Central memory CD4-positive, alpha-beta T cell (primary cell): Measurements from ENCODE around the gene ARL4C.
"Not testable (repeated sequence)": the region's sequence is repeated elsewhere in the genome, so short reads cannot be mapped to it uniquely, and the experiment has no call there.

Experiments used
- DNase-seq: peaks from one replicate; pipeline ENCODE4 v3.0.0; 2022

The ARL4C gene

DNA sequence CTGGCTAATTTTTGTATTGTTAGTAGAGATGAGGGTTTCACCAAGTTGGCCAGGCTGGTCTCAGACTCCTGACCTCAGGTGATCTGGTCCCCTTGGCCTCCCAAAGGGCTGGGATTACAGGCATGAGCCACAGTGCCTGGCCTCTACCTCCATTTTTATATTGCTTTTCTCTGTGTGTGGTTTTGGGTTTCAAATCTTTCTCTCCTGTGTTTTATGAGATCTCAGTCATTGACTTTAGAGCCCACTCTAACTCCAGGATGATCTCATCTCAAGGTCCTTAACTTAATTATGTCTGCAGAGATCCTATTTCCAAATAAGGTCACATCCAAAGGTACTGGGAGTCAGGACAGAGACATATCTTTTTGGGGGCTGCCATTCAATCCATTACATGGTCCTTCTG lies 24.7 kb downstream of the ARL4C start:
- DNase-seq: no peak

DNA sequence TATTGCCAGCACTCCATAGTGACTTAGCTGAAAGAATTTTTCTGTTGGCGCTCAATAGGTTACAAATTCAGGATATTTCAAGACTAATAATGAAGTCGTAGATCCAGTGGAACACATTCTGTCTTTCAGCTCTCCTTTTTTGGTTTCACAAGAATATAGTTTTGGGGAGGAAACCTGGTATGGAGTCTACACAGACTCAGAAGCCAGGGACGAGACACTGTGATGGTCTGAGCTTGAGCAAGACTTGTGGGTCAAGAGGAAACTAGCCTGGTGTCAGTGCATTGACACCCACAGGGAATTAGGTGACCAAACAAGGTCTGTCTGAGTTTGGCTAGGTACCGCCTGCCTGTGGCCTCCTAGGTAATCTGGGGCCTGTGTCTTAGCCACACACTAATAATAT lies 26.9 kb downstream of the ARL4C start:
- no peak for DNase-seq

DNA sequence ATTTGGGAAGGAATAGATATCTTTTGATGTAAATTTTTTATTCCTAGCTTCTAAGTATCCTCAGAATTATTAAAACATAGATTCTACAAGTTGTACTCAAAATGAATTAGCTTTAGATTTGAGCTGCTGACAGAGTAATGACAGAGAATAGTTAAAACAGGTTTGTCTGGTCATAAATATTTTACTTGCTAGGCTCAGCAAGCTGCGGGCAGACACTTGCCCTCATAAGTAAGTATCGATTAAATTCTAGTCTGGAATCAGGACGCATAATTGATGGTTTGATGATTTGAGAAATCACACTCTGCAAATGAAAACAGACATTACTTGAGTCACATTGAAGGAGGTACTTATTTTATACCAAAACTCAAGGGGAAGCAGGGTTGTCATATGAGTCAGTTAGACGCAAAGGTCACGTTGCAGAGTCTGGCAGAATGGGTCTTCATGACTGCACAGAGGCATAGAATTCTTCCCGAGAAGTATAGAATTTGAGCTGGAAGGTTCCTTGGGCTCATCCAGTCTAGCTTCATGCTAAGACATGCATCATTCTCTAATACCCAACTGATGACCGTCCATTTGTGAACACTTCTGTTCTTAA lies 27.5 kb downstream of the ARL4C start:
- no peak for DNase-seq

DNA sequence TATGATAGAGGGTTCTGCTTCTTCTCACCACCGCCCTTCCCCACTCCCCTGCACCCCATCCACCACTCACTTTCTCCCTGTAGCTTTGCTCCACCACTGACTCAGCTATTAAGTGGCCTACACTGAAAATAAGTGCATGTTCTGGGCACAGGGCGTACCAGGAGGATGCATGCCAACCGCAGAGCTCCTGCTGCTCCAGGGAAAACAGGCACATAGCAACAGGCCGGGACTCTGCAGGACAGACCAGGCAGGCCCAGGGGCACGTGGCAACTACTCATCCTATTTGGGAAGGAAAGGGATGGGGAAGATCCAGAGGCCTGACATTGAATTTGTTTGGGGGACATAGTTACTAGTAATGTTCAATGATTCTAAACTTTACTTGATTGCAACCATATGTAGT lies 28.4 kb downstream of the ARL4C start:
- DNase-seq: no peak

DNA sequence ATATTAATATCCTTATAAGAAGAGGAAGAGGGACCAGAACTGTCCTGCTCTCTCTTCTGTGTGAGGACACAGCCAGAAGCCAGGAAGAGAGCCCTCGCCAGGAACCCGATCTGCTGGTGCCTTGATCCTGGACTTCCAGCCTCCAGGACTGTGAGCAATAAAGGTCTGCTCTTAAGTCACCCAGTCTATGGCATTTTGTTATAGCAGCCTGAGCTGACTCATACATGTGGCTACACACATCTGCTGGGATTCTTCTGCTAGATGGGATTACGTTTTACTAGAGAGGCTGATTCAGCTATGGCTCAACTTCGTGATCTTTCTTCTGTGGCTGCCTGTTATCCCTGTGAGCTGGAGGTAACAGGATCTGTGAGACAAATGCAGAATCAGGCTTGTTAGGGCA lies 29.6 kb downstream of the ARL4C start:
- DNase-seq: no peak

DNA sequence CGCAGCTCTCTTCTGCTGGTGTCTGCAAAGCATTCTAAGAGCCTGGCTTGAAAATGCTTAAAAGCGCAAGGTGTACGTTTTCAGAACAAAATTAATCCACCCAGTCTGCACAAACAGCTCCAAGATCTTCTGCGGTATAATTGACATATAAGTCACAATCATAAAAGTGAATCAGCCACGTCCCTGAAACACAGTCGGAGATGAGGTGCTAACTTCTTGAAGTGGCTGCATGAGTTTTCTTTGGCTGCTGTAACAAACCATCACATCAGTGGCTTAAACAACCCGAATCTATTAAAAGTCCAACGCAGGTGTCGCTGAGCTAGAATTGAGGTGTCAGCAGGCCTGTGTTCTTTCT lies 32.6 kb downstream of the ARL4C start:
- no peak for DNase-seq

DNA sequence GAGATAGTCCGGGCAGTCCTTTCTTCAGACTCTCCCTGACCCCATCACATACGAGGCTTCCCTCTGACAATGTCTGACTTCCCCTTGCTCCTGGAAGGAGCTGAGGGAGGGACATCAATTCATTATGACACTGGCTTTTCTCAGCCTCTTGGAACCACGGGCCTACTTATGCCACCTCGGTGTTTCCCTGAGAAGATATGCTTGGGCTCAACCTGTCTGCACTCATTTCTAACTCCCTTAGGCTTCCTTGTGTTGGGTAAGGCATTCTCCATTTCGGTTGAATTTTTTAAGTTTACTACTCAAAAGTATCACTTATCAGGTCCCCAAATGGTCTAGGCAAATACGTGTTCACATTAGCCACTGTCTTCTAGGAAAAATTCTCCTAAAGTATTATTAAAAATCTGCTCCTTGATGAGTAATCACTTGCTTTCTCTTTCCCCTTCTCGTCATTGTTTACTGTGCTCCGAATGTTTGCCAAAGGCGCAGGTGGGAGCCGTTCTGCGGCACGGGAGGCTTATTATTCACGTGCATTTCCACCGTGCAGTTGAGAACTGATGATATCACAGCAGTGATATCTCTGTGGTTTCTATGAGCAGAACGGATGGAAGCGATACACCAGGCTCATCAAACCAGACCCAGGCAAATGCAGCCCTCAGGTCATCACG lies 33.1 kb downstream of the ARL4C start:
- peak; percentile 89 for DNase-seq

DNA sequence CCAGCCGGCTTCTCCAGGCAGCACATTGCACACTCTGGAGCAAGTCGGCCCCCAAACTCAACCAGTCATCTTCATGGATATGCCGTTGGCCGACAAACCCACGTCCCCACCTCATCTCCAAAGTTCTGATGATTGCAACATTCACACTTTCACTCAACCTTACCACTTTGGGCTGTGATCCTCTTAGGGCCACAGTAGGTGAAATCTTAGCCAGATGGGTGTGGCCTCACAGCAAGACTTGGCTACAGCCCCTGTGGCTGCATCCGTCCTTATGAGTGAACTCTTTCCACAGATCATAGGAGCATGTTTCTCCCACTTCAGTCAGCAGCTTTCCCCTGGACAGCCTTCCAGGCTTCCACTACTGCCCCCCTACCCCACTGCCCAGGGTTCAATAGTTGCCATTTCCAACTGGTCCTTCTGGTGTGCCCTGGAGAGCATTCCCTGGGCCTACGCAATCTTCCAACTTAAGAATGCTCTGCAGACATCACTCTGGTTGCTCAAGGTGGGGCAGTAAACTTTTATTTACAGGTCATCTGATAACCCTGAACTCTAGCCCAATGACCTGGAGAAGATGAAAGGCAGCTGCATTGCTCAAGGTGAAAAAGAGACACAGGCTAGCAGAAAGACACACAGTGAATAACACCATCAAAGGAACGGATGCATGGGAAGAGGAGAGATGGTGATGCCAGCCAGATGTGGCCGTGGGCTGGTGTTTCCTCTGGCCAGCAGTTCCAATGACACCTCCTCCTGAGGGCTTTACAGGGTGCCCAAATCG lies 34.5 kb downstream of the ARL4C start:
- no peak for DNase-seq

DNA sequence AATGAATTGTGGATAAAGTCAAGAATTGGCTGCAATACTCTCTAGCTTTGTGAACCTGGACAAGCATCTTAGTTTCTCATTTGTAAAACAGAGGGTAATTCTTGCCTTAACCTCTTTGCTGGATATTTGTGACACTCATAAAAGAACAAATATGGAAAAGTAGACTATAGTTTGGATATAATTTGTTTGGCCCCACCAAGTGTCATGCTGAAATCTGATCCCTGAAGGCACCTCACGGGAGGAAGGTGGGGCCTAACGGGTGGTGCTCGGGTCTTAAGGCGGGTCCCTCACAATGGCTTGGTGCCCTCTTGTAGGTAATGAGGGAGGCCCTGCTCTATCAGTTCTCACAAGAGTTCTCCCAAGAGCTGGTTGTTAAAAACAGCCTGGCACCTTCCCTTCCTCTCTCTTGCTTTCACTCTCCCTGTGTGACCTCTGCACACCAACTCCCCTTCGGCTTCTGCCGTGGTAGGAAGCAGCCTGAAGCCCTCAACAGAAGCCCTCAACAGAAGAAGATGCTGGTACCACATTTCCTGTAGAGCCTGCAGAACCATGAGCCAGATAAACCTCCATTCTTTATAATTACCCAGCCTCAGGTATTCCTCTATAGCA lies 37.4 kb downstream of the ARL4C start:
- DNase-seq: no peak

DNA sequence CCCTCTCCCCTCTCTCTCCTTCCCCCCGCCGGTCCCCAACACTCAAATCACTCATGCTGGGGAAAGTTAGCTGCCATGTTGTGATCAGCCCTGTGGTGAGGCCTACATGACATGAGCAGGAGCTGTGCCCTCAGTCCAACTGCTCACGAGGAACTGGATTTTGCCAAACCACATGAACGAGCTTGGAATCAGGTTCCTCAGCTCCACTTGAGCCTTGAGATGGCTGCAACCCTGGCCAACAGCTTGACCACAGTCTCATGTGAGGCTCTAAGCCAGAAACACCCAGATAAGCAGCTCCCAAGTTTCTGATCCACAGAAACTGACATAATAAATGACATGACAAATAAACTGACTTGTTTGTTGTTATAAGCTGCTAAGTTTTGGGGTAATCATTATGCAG lies 38.4 kb downstream of the ARL4C start:
- DNase-seq: no peak

DNA sequence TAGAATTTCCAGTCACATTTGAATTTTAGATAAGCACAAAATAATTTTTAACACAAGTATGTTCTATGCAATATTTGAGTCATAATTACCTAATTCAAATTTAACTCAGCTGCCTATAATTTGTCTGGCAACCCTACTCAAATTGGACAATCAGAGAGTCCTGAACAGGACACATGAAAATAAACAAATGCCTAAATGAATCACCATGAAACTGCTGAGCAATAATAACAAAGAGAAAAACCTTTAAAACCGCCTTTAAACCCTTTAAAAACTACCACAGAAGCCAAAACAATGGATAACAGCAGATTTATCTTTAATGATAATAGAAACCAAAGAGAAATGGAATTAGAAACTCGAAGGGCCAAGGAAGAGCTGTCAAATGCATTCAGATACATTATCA lies 39.5 kb downstream of the ARL4C start:
- no peak for DNase-seq

DNA sequence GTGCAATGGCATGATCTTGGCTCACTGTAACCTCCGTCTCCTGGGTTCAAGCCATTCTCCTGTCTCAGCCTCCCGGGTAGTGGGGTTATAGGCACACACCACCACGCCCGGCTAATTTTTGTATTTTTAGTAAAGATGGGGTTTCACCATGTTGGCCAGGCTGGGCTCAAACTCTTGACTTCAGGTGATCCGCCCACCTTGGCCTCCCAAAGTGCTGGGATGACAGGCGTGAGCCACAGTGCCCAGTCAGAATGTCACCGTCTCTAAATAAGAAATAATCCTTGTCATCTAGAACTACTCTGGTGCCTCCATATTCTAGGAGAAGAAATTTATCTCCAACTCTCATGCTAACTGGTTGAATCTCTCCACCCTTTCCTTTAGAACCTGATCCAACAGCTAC lies 41.6 kb downstream of the ARL4C start:
- DNase-seq: not testable (repeated sequence)

DNA sequence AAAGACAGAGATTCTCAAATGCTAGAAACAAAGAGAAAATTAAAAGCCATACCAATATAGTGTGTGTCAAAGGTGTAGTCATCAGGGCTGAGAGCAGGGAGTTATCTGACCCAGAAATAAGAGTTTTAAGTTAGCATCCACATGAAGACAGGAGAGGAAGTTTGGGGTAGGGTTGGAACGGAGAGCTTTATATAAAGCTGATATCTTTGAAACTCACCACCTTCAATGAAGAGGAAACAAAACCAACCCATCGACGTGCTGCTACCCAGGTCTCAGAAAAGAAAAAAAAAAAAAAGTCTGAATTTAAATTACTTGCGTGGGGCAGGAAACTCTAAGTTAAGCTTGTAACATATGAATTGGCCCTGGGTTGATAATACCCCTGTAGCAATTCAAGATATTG lies 42.4 kb downstream of the ARL4C start:
- DNase-seq: peak; percentile 74

DNA sequence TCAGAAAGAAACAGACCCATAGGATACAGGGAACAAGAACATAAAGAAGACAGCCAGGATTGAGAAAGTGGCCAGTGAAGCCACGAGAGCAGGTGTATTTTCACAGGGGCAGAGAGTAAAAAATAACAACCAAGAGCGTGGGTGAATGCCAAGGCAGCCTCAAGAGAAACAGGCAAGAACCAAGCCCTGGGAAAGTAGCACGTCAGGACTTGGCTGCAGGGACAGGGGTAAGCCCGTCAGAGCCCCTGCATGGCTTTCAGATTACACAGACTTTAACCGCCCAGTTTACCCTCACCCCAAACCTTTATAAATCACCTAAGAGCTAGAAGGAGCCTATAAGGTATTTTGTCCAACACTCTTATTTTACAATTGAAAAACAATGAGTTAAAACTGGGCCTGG lies 43.7 kb downstream of the ARL4C start:
- DNase-seq: no peak

DNA sequence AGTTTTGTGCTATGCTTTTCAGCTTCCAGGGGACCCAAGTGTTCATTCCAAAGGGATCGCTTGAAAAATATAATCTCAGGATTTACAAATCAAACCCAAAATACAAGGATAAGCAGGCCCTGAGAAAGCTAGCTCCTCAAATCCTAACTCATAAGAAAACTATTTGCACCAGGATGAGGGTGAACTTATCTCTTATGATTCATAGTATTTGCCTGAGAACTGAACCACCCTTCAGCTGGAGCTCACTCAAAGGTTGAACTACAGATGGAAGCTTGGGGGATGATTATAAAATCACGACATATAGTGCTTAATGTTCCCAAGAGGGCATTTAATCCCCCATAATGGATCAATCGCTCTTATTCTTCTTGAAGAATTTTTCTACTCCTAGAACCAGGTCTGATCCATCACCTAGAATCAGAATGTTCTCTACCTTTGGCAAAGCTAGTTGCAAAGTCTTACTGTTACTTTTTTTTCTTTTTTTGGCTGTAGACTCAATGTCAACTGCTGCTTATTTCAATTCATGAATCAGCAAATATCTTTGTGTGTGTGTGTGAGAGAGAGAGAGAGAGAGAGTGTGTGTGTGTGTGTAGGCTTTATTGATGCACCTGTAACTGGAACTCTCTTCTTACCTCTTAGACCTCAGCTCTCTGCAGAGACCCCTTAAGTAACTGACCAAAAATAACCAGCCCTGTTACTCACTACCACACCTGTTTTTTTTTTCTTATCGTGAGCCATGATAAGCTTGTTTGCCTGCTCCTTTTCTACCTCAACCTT lies 44.8 kb downstream of the ARL4C start:
- DNase-seq: peak; percentile 49

DNA sequence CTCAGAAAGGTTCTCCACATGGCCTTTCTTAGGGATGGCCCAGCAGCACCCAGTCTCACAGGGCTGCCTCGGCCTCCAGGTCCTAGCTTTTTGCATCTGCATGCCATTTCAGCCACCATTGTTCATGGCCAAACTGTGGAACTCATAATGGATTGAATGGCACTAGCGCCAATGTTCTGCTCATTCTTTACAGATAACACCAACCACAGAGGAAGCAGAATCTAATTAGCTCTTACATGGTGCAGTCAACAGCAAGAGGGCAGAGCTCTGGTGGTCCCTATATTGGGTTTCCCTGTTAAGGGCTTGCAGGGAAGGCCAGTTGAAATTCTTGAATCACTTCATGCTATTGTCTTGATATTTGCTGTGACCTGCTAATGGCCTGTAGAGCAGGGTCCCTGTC lies 45.6 kb downstream of the ARL4C start:
- DNase-seq: no peak

DNA sequence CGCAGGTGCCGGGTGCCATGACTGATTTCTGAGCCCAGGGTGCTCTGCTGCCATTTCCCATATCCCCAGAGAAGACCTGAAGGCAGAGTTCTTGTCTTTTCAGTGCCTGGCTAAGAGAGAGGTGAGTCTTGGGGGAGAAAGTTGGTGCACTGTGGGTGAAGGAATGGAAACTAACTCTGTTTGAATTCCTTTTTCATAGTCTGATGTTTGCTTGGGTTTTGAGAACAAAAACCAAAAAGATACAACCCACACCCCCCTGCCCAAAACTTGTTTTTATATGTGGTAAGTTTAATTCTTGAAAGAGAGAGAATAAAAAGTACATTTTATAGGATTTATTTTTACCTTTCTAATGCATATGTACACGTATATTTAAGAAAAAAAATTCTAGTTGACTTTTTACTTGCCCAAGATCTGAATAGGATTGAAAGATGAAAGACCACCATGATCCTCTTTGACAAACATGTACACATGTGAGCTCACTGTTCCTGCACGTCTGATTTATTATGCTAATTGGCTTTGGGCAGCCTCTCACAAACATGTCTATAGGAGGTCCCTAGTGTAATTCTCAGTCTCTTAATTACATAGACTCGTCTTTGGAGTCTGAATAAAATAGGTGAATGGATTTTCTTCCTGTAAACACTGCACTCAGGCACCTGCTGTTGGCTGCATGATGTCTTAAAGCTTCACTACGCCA lies 46.3 kb downstream of the ARL4C start:
- DNase-seq: no peak

DNA sequence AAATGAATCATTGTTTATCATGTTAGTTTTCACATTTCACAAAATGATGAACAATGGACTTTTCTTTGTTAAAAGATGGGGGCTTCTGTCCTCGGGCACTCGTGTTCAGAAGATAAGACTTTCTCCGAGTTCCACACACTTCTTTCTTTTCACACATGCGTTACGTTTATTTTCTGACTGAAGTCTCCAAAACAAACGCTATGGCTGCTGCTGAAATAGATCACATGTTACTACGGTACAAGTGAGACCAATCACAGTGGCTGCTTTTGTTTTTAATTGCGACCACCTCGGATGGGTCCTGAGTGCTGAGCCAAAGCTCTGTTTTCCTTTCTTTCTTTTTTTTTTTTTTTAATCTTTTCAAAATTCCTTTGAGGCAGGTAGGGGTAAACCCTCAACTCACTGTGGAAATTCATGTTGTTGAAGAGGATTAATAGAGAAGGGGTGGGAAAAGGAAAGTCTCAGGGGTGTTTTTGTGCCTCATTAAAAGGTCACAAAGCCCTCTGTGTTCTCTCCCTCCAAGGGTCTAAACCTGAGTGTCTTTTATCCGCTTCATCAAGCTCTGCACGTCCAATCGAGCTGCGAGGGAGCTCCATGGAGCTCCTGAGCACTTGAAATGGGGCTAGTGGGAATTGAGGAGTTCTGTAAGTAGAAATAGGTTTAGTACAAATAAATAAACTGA lies 48.2 kb downstream of the ARL4C start:
- DNase-seq: no peak

DNA sequence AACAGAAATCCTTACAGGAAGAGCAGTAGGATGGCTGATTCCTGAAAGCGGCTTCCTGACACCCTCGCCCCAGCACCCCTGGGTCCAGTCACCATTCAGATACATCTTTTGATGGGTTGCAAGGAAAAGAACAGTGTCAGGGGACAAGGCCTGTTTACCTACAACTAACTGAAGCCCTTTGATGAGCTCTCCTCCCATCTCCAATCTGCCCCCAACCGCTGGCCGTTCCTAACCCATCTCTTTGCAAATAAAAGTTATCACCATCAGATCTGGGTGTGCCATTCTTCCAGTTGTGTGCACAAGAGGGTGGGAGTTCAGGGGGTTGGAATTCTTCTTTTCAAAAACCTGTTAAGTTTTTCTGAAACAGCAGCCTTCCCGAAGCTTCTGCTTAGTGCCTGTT lies 48.9 kb downstream of the ARL4C start:
- no peak for DNase-seq

DNA sequence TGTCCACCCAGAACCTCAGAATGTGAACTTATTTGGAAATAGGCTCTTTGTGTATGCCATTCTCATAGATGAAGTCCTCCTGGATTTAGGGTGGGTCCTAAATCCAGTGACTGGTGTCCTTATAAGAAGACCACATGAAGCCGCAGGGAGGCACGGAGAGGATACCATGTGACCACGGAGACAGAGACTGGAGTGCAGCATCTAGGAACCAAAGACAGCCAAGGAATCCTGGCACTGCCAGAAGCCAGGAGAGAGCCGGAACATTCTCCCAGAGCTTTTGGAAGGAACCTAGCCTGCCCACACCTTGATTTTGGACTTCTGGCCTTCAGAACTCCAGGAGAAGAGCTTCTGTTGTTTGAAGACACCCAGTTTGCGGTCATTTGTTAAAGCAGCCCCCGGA lies 49.7 kb downstream of the ARL4C start:
- no peak for DNase-seq

DNA sequence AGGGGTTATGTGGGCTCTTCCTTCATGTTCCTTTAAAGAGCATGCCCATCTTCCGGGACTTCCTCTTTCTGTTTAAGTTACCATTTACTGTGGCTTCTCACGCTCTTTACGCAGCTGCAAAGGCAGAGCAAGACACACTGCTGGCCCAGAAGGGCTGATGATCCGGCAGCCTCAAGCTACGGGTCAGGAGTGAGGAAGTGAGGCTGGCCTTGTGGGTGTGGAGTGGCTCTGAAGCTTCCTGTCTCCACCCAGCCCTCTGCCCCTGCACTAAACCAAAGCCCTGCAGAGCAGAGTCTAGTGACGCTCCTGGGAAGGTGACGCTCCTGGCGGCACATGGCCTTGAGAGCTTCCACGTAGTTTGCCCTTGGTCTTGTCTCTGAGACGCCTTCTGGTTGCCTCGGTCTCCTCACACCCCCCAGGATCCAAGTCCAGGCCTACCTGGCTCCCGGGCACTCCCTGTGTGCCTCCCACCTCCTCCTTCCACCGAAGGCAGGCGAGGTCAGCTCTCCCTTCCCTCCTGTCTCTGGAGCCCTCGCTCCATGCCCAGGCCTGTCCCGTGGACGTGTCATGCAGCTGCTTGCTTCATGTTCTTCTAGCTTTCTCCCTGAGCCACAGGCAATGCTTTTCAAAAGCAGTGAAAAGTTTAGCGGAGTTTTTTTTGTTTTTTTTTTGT lies 50.3 kb downstream of the ARL4C start:
- peak; percentile 93 for DNase-seq
